HG02798 (cell line): Measurements from ENCODE around the gene GPR160.
"Not testable (repeated sequence)": the region's sequence is repeated elsewhere in the genome, so short reads cannot be mapped to it uniquely, and the experiment has no call there.

Experiments
- ATAC-seq: cut with Tn5 transposase; IDR thresholded peaks from one replicate; pipeline ENCODE4 v1.9.1; 2021; ENCODE audit warnings: mild to moderate bottlenecking; ENCODE audit not compliant: unreplicated experiment, poor library complexity

Gene GPR160

GRCh38 chr3:170102431-170102830 lies 64.6 kb downstream of the GPR160 start:
- ATAC-seq = no peak

DNA sequence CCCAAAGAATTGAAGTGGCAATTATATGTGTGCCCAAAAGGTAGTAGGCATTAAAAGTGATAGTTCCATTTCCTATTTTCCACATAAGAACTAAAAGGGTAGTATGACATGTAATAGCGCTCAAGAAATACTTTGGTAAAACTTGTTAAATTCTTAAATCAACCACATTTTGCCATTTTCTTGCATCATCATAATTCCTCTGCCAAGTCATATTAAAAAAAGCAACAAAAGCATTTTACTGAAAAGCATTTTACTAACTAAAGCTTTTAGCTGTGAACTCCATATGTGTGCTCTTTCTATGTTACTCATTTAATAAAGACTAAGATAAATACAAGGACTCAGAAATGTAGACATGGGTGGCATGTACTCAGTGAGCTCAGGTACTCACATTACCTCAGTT lies 70.1 kb downstream of the GPR160 start:
- ATAC-seq = no peak

- no peak for ATAC-seq
Observed at GRCh38 chr3:170108955-170109354, 71.2 kb downstream of the GPR160 start.

DNA sequence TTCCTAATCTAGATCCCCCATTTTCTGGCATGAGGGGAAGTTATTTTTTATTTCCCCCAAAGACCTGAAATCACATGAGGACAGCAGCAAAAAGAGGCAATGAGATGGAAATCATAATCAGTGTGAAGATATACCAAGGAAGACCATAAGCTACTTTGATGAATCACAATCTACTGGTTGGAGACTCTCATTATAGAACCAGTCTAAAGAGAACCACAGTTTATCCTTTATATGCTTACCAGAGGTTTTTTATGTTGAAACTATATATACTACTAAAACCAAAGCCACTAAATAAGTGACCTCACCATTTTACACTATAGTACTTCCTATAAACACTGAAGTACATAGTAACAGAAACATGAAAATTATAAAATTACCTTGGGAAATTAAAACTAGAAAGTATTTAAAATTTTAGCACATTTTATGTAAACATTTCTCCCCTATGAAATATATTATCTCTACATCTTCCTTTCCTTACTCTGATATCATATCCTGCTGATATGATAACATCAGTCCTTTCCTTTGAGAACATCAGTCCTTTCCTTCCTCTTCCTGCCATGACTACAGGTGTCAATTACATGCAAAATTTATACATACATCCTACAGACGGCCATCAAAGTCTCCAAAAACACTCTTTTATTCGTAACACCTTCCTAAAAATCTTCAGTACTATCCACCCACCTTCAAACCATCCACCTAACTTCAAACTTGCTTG lies 71.9 kb downstream of the GPR160 start:
- no peak for ATAC-seq

DNA sequence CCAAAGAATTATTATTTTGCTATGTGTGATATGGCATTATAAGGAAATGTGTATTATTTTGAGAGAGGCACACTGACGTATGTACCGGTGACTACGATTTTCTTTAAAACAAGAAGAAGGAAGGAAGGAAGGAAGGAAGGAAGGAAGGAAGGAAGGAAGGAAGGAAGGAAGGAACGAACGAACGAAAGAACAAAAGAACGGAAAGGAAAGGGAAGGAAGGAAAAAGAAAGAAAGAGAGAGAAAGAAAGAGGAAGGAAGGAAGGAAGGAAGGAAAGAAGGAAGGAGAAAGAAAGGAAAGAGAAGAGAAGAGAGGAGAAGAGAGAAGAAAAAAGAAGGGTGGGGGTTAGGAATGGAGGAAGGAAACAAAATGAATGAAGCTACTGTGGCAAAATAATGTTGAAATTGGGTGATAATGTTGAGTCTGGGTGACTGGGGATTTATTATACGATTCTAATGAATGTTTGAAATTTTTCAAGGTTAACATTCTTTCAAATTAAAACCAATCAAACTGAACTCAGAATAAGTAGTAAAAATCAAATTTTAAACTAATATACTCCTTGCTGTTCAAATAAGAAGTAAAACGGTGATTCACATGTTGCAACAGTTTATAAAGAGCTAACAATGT lies 73.5 kb downstream of the GPR160 start:
- ATAC-seq = no peak

DNA sequence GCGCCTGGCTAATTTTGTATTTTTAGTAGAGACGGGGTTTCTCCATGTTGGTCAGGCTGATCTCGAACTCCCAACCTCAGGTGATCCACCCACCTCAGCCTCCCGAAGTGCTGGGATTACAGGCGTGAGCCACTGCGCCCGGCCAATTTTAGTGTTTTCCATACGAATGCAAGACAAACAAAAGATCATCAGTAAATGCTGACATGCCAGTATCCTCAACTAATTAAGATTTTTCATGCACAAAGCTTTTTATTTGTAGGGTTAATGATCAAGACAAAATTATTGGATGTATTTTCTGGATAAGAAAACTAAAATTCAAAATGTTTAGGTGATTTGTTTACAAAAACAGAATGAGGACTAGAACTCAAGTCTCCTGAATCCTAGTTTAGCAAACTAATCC lies 76.4 kb downstream of the GPR160 start:
- ATAC-seq = not testable (repeated sequence)

- ATAC-seq = no peak
Observed at GRCh38 chr3:170117134-170117533, 79.3 kb downstream of the GPR160 start.

DNA sequence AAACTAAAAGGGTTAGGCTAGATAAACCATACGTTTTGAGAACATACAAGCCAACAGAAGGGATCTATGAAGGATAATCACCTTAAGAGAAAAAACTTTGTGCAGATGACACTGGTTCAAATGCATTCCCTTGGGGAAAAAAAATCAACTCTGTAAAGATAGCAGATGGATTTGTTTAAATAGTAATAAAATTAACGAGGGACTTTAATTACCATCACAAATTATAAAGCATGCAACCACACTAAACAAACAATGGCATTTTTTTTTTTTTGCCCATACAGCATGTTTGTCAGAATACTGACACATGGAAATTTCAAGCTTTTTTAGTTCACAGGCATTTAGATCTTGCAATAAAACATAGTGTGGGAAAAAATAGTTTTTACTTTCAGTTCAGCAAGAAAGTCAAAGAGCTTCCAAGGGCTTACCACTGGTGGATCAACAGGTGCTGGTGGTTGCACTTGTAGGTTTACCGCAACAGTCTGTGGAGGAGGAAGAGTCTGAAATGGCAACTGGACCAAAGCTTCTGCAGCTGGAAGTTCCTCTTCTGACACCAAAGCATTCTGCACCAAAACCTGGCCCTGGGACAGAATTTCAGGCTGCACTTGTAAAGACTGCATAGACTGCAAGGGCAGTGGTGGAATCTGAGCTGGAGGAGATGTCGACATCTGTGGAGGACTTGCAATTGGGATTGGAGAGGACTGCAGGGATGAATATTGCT lies 90.6 kb downstream of the GPR160 start:
- peak; percentile 94 for ATAC-seq

DNA sequence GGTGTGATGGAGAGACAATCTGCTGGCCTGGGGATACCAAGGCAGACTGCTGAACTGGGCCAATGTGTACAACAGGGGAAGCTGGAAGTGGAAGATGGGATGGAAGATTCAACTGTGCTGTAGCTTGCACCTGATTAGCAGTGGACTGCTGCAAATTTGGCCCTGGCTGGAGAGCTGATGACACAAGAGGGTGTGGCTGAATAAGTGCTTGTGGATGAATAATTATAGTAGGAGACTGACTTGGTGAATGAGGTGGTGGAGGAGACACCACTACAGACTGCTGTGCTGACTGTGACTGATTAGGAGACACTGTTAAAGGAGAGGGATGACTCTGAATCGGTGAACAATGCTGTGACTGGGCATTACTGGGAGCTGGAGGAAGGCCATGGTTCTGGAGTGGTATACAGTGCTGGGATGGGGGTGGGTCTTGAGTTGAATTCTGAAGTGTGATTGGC lies 91.2 kb downstream of the GPR160 start:
- peak; percentile 56 for ATAC-seq

DNA sequence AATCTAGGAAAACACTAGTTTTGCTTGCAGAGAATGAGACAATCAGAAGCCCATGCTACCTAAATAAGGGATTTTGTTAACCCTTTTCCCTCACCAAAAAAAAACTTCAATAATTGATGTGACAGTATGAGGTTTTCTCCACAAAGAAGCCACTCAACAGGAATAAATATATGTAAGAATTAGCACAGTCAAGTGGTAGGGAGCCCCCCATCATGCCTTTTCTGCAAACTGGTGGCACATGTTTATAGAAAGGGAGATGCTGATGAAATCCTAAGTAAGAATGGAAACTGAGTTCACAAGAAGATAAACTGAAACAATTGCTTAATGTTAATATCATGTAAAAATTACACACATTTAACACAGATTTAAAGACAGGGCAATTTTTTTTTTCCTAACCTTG lies 92.7 kb downstream of the GPR160 start:
- no peak for ATAC-seq

GRCh38 chr3:170132335-170132734 lies 94.5 kb downstream of the GPR160 start:
- no peak for ATAC-seq
